HUES48 (cell line): ENCODE measurements around the gene PUS10.
"Not testable (repeated sequence)": the region's sequence is repeated elsewhere in the genome, so short reads cannot be mapped to it uniquely, and the experiment has no call there.

Experiments used
- H3K27ac ChIP-seq: one replicate; pipeline ENCODE4 v1.7.0; 2013; ENCODE audit warnings: low read depth, low read length, inconsistent platforms
- H3K27me3 ChIP-seq: 2 replicates; pipeline ENCODE4 v1.6.1; 2013; ENCODE audit warnings: mild to moderate bottlenecking, low read length; ENCODE audit not compliant: control insufficient read depth, insufficient read depth
- H3K36me3 ChIP-seq: 2 replicates; pipeline ENCODE4 v1.6.1; 2013; ENCODE audit warnings: low read length; ENCODE audit not compliant: control insufficient read depth, insufficient read depth
- H3K4me1 ChIP-seq: 2 replicates; pipeline ENCODE4 v1.6.1; 2013; ENCODE audit warnings: mild to moderate bottlenecking, low read length; ENCODE audit not compliant: control insufficient read depth, insufficient read depth
- H3K4me3 ChIP-seq: 2 replicates; pipeline ENCODE4 v1.5.1; 2013; ENCODE audit warnings: mild to moderate bottlenecking, low read depth, low read length
- H3K9ac ChIP-seq: 2 replicates; pipeline ENCODE4 v1.6.1; 2013; ENCODE audit warnings: mild to moderate bottlenecking, low read depth, low read length, moderate library complexity
- H3K9me3 ChIP-seq: 2 replicates; pipeline ENCODE4 v1.6.1; 2013; ENCODE audit warnings: low read length; ENCODE audit not compliant: control insufficient read depth, insufficient read depth

Gene PUS10

GRCh38 chr2:61034592-61034991 lies 16.5 kb upstream of the PUS10 start:
- H3K36me3 ChIP-seq = peaks cover 34% of the 10 kb centered on the region
- not testable (repeated sequence) for H3K27me3 ChIP-seq, H3K4me1 ChIP-seq, H3K27ac ChIP-seq, H3K9me3 ChIP-seq, H3K9ac ChIP-seq, H3K4me3 ChIP-seq

DNA sequence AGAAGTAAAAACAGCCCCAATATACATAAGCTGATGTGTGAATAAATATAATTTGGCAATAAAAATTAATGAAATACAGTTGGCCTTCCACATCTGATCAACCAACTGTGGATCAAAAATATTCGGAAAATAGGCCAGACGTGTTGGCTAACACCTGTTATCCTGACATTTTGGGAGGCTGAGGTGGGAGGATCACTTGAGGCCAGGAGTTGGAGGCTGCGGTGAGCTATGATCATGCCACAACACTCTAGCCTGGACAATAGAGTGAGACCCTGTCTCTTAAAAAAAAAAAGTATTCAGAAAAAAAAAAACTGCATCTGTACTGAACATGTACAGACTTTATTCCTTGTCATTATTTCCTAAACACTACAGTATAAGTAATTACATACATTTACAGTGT lies 11.5 kb upstream of the PUS10 start:
- no peak overlapping the region for H3K9ac ChIP-seq
- peaks cover 26% of the 10 kb centered on the region for H3K36me3 ChIP-seq
- H3K27me3 ChIP-seq = no peaks in the 10 kb centered on the region
- no peak overlapping the region for H3K4me3 ChIP-seq
- H3K27ac ChIP-seq = no peak overlapping the region
- no peaks in the 10 kb centered on the region for H3K9me3 ChIP-seq
- H3K4me1 ChIP-seq = no peaks in the 10 kb centered on the region

DNA sequence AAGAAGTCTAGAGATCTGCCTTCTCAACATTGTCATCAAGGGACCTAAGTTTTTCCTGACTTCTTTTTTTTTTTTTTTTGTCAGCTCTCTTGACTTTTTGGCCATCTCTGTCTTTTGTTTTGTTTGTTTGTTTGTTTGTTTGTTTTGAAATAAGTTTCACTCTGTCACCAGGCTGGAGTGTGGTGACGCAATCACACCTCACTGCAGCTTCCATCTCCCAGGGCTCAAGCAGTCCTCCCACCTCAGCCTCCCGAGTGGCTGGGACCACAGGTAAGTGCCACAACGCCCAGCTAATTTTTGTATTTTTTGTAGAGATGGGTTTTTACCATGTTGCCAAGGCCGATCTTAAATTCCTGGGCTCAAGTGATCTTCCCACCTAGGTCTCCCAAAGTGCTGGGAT lies 5.6 kb upstream of the PUS10 start:
- peaks cover 7% of the 10 kb centered on the region for H3K4me1 ChIP-seq
- no peak overlapping the region for H3K9ac ChIP-seq
- H3K4me3 ChIP-seq = no peak overlapping the region
- H3K27me3 ChIP-seq = no peaks in the 10 kb centered on the region
- H3K27ac ChIP-seq = no peak overlapping the region
- no peaks in the 10 kb centered on the region for H3K9me3 ChIP-seq
- H3K36me3 ChIP-seq = no peaks in the 10 kb centered on the region; the same call in 1 of the 2 replicates

- Histone ChIP-seq H3K9ac (no peak overlapping the region), H3K36me3 (no peaks in the 10 kb centered on the region; the same call in 1 of the 2 replicates), H3K9me3 (no peaks in the 10 kb centered on the region), H3K27ac (no peak overlapping the region), H3K27me3 (no peaks in the 10 kb centered on the region), H3K4me1 (peaks cover 8% of the 10 kb centered on the region), H3K4me3 (no peak overlapping the region)
These were observed 3.2 kb upstream of the PUS10 start for GRCh38 chr2:61021228-61021660.

- H3K36me3 ChIP-seq = no peaks in the 10 kb centered on the region; the same call in 1 of the 2 replicates
- H3K4me1 ChIP-seq = peaks cover 13% of the 10 kb centered on the region
- H3K27ac ChIP-seq = peak overlapping the region; percentile 97
- H3K9me3 ChIP-seq = no peaks in the 10 kb centered on the region
- peak overlapping the region; percentile 95; the same call in 1 of the 2 replicates for H3K9ac ChIP-seq
- peak overlapping the region; percentile 94 for H3K4me3 ChIP-seq
- no peaks in the 10 kb centered on the region for H3K27me3 ChIP-seq
These were observed 743 bp upstream of the PUS10 start for GRCh38 chr2:61018798-61019197.

- H3K4me1 ChIP-seq = peaks cover 13% of the 10 kb centered on the region
- H3K36me3 ChIP-seq = no peaks in the 10 kb centered on the region; the same call in 1 of the 2 replicates
- no peaks in the 10 kb centered on the region for H3K27me3 ChIP-seq
- H3K9me3 ChIP-seq = no peaks in the 10 kb centered on the region
- peak overlapping the region; percentile 97 for H3K27ac ChIP-seq
- peak overlapping the region; percentile 94 for H3K4me3 ChIP-seq
- peak overlapping the region; percentile 95 for H3K9ac ChIP-seq
These were observed 282 bp upstream of the PUS10 start for GRCh38 chr2:61018318-61018755.

- H3K4me3 ChIP-seq = peak overlapping the region; percentile 94
- no peaks in the 10 kb centered on the region for H3K36me3 ChIP-seq
- no peaks in the 10 kb centered on the region for H3K27me3 ChIP-seq
- peak overlapping the region; percentile 97 for H3K27ac ChIP-seq
- peak overlapping the region; percentile 95 for H3K9ac ChIP-seq
- H3K9me3 ChIP-seq = no peaks in the 10 kb centered on the region
- peaks cover 13% of the 10 kb centered on the region for H3K4me1 ChIP-seq
These were observed 976 bp downstream of the PUS10 start for GRCh38 chr2:61017003-61017555.

GRCh38 chr2:61016392-61017002 lies 1.6 kb downstream of the PUS10 start:
- Histone ChIP-seq H3K9me3 (no peaks in the 10 kb centered on the region), H3K27ac (peak overlapping the region; percentile 97), H3K9ac (peak overlapping the region; percentile 95), H3K27me3 (no peaks in the 10 kb centered on the region), H3K4me1 (peaks cover 13% of the 10 kb centered on the region), H3K4me3 (peak overlapping the region; percentile 94), H3K36me3 (no peaks in the 10 kb centered on the region)

DNA sequence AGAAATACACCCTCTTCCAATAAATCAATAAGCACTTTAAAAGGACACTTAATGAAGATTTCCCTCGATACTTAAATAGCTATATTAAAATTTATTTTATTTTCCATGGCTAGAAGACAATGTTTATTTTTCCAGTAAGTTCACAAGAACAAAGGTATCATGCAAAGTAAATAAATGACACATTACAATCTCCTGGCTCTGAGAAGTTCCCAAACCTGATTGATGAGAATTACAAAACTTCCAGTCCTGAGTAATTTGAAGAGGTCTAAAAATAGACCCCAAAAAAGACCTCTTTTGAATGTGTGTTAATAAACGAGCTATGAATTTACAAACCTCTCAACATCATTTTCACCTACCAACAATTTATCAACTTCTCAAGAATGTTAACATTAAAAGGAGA lies 2.1 kb downstream of the PUS10 start:
- Histone ChIP-seq H3K27ac (no peak overlapping the region), H3K4me3 (peak overlapping the region; percentile 94), H3K27me3 (no peaks in the 10 kb centered on the region), H3K4me1 (peaks cover 13% of the 10 kb centered on the region), H3K36me3 (no peaks in the 10 kb centered on the region), H3K9ac (no peak overlapping the region), H3K9me3 (no peaks in the 10 kb centered on the region)

DNA sequence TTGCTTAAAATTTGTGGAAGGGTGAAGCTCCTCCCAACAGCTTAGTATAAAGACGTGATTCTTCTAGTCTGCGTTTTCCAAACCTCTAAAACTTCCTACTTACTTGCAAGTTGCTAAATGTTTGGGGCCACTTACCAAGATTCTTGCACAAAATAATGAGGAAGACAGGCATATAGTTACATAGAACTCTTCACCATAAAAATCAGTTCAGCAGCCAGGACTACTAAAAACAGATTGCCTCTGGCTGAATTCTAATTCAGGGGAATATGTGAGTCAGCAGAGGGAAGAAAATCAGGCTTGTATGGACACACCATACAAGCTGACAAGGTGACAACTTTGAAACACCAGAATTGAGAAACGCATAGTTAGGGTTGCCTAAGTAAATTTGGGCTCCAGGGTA lies 3.3 kb downstream of the PUS10 start:
- no peaks in the 10 kb centered on the region for H3K9me3 ChIP-seq
- H3K27ac ChIP-seq = no peak overlapping the region
- H3K36me3 ChIP-seq = no peaks in the 10 kb centered on the region
- peaks cover 13% of the 10 kb centered on the region for H3K4me1 ChIP-seq
- no peaks in the 10 kb centered on the region for H3K27me3 ChIP-seq
- H3K9ac ChIP-seq = no peak overlapping the region
- no peak overlapping the region for H3K4me3 ChIP-seq

DNA sequence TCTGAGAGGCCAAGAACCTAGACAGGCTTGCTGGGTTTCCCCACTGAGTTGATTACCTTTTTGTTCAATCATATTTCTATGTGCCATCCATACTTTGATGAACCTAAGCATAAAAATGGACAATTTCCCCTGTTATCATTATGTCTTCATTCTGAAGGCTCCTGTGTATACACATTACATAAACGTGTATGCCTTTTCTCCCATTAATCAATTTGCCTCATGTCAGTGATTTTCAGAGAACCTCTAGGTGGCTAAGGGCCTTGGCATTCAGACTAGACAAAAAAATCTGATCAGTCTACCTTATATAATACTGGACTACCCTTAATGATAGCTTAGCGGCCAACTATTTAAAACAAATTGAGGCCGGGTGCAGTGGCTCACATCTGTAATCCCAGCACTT lies 4.7 kb downstream of the PUS10 start:
- Histone ChIP-seq H3K4me3 (no peak overlapping the region), H3K9me3 (no peaks in the 10 kb centered on the region), H3K4me1 (peaks cover 5% of the 10 kb centered on the region), H3K27me3 (no peaks in the 10 kb centered on the region), H3K9ac (no peak overlapping the region), H3K36me3 (no peaks in the 10 kb centered on the region), H3K27ac (no peak overlapping the region)
